ENCODE data around the gene ZNF417.
A peak's percentile ranks its signal among the peaks of the same experiment; 100 is the strongest.
"Not testable (repeated sequence)": the region's sequence is repeated elsewhere in the genome, so short reads cannot be mapped to it uniquely, and the experiment has no call there.

ZNF417 gene

GRCh38 chr19:57887195-57887941 lies 29.0 kb downstream of the ZNF417 start:
- DNase-seq = peak; percentile 51

DNA sequence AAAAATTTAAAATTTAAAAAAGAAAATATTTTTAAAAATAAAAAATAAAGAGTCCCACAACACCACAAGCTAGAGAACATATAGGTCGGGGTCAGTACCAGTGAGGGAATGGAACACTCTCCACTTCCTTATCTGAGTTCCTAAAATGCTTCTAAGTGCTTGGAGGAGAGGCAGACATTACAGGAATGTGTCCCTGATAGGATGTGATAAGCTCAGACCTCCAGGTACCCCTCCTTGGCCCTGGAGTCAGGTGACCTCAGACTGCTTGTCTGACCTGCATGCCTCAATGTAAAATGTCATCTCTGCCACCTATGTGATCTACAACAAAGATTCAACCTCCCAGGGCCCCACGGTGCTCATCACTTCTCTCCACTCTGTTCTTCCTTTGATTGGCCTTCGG lies 30.3 kb downstream of the ZNF417 start:
- DNase-seq = no peak

- not testable (repeated sequence) for DNase-seq
Measured at GRCh38 chr19:57873883-57874799, 42.3 kb downstream of the ZNF417 start.

- DNase-seq = no peak
Measured at GRCh38 chr19:57872450-57872849, 43.9 kb downstream of the ZNF417 start.

- DNase-seq = no peak
Measured at GRCh38 chr19:57870225-57870624, 46.2 kb downstream of the ZNF417 start.

GRCh38 chr19:57869655-57870054 lies 46.7 kb downstream of the ZNF417 start:
- DNase-seq = not testable (repeated sequence)

GRCh38 chr19:57867868-57868492 lies 48.4 kb downstream of the ZNF417 start:
- no peak for DNase-seq

All from eye (tissue), 1 donor.